NCI-H2196 treated with DMSO at 0.1 percent for 48 hours (cell line): ENCODE data around the gene PTPRN2.

ENCODE experiments used
- DNase-seq: peaks from one replicate; lab custom pipeline; 2025; ENCODE audit not compliant: unreplicated experiment; lab: John Stamatoyannopoulos, UW

The PTPRN2 gene

GRCh38 chr7:158085741-158086695 is 501.6 kb downstream of the PTPRN2 start:
- no peak for DNase-seq

DNA sequence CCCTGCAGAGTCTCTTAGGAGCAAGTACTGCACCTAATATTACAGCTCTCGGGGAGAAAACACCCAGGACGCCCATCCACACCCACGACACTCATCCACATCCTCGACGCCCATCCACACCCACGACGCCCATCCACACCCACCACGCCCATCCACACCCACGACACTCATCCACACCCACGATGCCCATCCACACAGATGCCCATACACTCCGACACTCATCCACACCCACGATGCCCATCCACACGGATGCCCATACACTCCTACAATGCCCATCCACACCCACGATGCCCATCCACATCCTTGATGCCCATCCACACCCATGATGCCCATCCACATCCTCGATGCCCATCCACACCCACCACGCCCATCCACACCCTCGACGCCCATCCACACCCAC is 503.1 kb downstream of the PTPRN2 start:
- no peak for DNase-seq

- DNase-seq, result no peak
These were observed 503.9 kb downstream of the PTPRN2 start for GRCh38 chr7:158083526-158084310.

DNA sequence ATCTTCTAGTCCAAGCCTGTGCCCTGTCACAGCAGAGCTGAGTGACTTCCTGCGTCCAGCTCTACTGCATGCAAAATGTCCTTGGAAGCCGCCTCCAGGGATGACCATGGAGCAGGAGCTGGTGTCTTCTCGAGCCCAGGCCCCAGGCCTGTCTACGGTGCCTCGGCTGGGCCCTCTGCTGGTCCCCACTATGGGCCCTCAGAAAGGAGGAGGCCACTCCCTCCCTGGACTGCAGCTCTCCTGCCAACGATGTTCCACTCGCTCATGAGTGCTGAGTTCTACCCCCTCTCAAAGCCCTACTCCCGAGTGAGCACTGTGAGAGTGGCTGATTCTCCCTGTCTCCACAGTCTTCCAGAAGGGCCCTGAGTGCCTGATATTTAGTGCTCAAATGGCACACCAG is 504.9 kb downstream of the PTPRN2 start:
- DNase-seq, result no peak

DNA sequence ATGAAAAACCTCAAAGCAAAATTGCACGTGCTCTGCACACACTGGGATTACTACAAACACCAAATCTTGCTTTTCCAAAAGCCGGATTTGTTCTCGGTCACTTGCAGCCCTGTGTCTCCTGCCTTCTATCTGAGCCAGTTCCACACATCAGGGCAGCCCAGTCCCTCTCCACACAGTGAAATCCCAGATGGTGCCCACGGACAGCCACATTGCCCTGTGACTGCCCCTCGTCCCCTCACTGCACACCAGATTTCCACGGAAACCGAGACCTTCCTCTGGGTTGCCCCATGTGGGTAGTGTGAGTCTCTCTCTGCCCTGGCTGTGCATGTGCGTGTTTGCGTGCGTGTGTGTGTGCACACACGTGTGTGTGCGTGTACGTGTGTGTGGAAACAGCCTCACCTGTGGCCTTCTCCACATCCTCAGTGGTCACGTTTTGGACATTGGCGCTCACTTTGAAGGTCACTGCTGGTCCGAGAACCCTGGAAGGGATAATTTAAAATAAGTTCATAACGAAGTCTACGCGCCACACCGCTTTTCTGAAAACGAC is 506.7 kb downstream of the PTPRN2 start:
- no peak for DNase-seq

GRCh38 chr7:158077934-158078910 is 509.4 kb downstream of the PTPRN2 start:
- peak; percentile 2 for DNase-seq

DNA sequence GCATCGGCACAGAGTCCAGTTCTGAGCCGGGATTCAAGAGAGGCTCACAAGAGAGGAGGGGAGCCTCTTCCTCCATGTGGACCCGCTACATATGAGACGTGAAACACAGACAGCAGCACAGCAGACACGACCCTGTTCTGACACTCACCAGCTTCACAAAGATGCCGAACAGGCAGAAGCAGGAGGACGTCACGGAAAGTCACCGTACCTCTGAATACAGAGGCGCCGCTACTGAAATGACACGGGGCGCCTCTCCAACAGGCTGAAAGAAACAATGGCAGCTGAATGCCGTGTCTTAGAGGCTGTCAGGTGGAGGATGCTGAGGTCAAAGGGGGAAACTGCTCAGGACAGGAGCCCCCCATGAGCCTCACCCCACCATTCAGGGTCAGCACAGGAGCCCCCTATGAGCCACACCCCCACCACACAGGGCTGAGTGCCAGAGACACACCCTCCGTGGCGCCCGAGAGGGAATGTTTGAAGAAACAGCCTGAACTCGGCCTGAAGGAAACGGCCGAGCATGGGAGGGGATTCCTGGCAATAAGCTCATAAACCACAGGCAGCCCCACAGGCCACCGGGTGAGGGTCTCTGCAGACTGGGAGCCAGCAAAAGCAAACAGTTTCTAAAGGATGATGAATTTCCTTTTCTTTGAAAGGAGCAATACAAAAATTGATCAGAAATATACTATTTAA is 510.3 kb downstream of the PTPRN2 start:
- DNase-seq, result no peak

- no peak for DNase-seq
These were observed 511.0 kb downstream of the PTPRN2 start for GRCh38 chr7:158076656-158077055.

GRCh38 chr7:158076215-158076614 is 511.4 kb downstream of the PTPRN2 start:
- DNase-seq, result no peak

DNA sequence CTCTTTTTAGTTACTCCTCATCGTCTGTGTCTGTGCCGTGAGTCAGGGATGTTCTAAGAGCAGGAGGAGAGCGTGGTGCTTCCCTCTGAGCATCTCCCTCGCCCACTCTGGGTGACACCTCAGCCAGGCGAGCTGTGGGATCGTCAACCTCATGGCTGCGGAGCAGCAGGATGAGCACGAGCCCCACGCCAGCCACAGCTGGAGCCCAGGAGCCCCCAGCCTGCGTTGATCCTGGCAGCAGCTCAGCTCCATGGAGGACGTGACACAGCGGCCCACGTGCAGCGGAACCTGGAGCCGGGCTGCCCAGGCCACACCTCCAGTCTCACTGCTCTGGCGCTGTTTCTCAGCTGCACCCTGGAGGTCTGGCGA is 512.0 kb downstream of the PTPRN2 start:
- DNase-seq, result no peak

GRCh38 chr7:158074896-158075632 is 512.6 kb downstream of the PTPRN2 start:
- DNase-seq, result peak; percentile 27

DNA sequence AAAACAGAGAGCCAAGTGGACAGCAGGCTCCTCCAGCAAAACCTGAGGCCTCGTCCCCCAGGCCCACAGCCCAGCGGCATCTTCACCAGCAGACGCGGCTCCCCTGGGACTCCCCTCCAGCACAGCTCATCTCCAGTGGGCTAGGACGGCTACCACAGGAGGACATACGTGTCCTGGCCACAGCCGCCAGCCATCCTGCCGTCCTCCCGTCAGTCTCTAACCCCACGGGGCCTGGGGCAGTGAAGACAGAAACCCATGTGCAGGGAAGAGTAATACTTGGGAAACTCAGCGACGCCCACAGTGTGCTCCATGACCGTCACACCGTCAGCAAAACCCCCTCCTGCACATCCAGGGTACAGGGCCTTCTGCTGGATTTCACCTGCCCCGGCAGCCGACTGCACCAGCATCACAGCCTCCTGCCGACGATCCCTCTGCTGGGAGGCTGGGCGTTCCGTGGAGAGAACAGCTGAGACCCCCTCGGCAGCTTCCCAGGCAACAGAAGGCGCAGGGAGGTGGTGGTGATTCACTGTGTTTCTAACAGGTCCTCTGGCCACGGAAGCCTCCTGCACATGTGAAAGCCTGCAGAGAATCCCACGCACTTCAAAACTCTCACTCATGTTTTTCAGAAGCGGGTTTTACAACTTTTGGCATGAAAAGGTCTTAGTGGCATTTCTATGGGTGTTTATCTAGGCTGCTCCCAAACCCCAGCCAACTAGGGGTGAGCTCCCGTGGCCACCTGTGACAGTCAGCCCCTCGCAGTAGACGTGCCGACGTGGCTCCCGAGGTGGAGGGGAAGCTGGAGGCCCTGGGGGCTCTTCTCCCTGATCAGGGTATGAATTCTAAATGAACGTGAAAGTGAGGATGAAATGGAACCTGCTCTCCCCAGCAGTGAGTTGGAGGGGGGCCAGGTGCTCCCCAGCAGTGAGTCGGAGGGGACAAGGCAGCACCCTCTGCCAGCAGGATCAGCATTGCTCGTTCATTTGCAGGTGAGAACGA is 513.5 kb downstream of the PTPRN2 start:
- DNase-seq, result no peak

DNA sequence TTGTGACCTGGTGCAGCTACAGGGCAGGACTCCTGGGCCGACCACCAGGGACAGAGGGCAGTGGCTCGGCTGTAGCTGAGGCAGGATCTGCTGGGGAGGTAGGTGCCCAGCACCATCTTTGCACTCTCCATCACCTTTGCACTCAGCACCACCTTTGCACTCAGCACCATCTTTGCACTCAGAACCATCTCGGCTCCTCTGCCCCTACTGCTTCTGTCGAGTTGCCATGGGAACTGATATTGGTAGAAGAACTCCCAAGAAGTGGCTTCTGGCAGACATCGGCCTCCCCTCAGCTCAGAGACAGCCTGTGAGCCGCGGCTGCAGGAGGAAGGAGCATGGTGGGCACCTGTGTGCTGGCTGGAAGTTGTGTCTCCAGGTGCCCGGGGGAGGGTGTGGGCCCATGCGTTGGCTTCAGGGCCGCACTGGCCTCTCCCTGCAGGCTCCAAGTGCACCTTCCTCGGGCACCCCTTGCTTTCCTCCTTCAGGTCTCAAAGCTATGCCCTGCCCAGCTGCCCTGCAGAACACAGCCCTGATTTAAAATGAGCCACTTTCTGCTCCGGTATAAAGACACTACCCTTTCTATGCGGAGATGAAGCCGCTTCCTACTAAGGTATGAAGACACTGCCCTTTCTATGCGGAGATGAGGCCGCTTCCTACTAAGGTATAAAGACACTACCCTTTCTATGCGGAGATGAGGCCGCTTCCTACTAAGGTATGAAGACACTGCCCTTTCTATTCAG is 514.5 kb downstream of the PTPRN2 start:
- no peak for DNase-seq

GRCh38 chr7:158070222-158070920 is 517.3 kb downstream of the PTPRN2 start:
- no peak for DNase-seq

DNA sequence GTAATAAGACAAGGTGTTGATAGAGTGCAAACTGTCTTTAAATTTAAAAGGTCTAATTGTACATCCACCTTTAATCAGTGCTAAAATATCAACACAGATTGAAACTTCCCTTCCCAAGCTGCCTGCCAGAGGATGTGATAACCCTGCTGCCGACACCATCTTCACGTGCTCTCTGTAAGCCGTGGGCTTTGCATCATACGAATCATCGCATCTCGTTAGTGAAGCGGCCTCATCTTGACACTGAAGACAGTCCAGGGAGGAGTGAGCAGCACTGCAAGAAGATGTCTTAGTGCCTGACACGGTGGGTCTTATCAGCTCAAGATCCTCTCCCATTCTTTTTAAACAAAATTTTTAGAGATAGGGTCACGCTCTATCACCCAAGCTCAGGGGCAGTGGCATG is 518.8 kb downstream of the PTPRN2 start:
- no peak for DNase-seq

GRCh38 chr7:158067931-158068482 is 519.6 kb downstream of the PTPRN2 start:
- DNase-seq, result no peak
